HepG2 (cell line): ENCODE data around the gene RECQL5. TPM values are rescaled to one million over a fixed set of nuclear protein-coding genes. Genes with fewer than 3 reads are reported as not detected.

Source experiments
- ADNP ChIP-seq: sonication (generic); formaldehyde crosslinking; IDR thresholded peaks from 2 replicates; pipeline ENCODE4 v1.4.0; 2020; ENCODE audit warnings: missing genetic modification reagents
- CBX5 ChIP-seq: sonication (generic); formaldehyde crosslinking; IDR thresholded peaks from 2 replicates; pipeline ENCODE4 v1.4.0; 2020; ENCODE audit warnings: missing genetic modification reagents, borderline replicate concordance
- E2F5 ChIP-seq: sonication (generic); formaldehyde crosslinking; conservative IDR thresholded peaks from 2 replicates; pipeline ENCODE4 v1.4.0; 2020; ENCODE audit warnings: missing genetic modification reagents
- ELK4 ChIP-seq: sonication (generic); formaldehyde crosslinking; IDR thresholded peaks from 2 replicates; pipeline ENCODE4 v1.9.0; 2021; ENCODE audit warnings: missing genetic modification reagents, borderline replicate concordance
- ETS1 ChIP-seq: sonication (generic); formaldehyde crosslinking; IDR thresholded peaks from 2 replicates; pipeline ENCODE4 v1.4.0; 2020; ENCODE audit warnings: missing genetic modification reagents
- HDAC1 ChIP-seq: sonication (generic); formaldehyde crosslinking; IDR thresholded peaks from 2 replicates; pipeline ENCODE4 v1.5.1; 2020; ENCODE audit warnings: mild to moderate bottlenecking, missing genetic modification reagents
- HNF4G ChIP-seq, 2 experiments: sonication (generic) in 1 of 2; formaldehyde crosslinking in 1 of 2; IDR thresholded peaks; 2 replicates each; pipeline versions ENCODE4 v1.4.0 to v1.6.1; 2011 to 2020; ENCODE audit warnings: borderline replicate concordance in 2 of 2, low read depth in 2 of 2, mild to moderate bottlenecking in 2 of 2, low read length in 1 of 2, missing genetic modification reagents in 1 of 2, moderate library complexity in 1 of 2
- HOMEZ ChIP-seq: IDR thresholded peaks from 2 replicates; pipeline ENCODE4 v1.6.1; 2016; ENCODE audit warnings: low read depth
- KLF11 ChIP-seq: IDR thresholded peaks from 2 replicates; pipeline ENCODE4 v1.6.1; 2016; ENCODE audit warnings: missing compliant biosample characterization
- MXD3 ChIP-seq: IDR thresholded peaks from 2 replicates; pipeline ENCODE4 v1.6.1; 2016; ENCODE audit warnings: mild to moderate bottlenecking, missing biosample characterization, missing genetic modification reagents
- MZF1 ChIP-seq: sonication (generic); formaldehyde crosslinking; IDR thresholded peaks from 2 replicates; pipeline ENCODE4 v1.8.1; 2023; ENCODE audit warnings: mild to moderate bottlenecking, missing genetic modification reagents, borderline replicate concordance
- NCOA2 ChIP-seq: sonication (generic); formaldehyde crosslinking; IDR thresholded peaks from 2 replicates; pipeline ENCODE4 v1.8.0; 2022; ENCODE audit warnings: inconsistent platforms
- SALL1 ChIP-seq: sonication (generic); formaldehyde crosslinking; IDR thresholded peaks from 2 replicates; pipeline ENCODE4 v1.8.0; 2022; ENCODE audit warnings: mild to moderate bottlenecking, missing genetic modification reagents
- SCMH1 ChIP-seq: sonication (generic); formaldehyde crosslinking; IDR thresholded peaks from 2 replicates; pipeline ENCODE4 v1.9.0; 2021; ENCODE audit warnings: missing genetic modification reagents, mild to moderate bottlenecking, borderline replicate concordance
- SP5 ChIP-seq: IDR thresholded peaks from 2 replicates; pipeline ENCODE4 v1.6.1; 2016; ENCODE audit warnings: low read depth, borderline replicate concordance
- SSRP1 ChIP-seq: IDR thresholded peaks from 2 replicates; pipeline ENCODE4 v1.6.1; 2016; ENCODE audit warnings: control low read depth
- TBX3 ChIP-seq: fragments of 450-650 bp; IDR thresholded peaks from 2 replicates; pipeline ENCODE4 v1.6.1; 2017; ENCODE audit warnings: antibody characterized with exemption, mild to moderate bottlenecking, inconsistent platforms, borderline replicate concordance
- ZEB1 ChIP-seq: IDR thresholded peaks from 2 replicates; pipeline ENCODE4 v1.6.1; 2012; ENCODE audit warnings: mild to moderate bottlenecking, low read depth, inconsistent platforms; ENCODE audit not compliant: insufficient replicate concordance
- ZFP41 ChIP-seq: sonication (generic); formaldehyde crosslinking; IDR thresholded peaks from 2 replicates; pipeline ENCODE4 v1.4.0; 2020; ENCODE audit warnings: mild to moderate bottlenecking, missing genetic modification reagents, borderline replicate concordance
- ZFX ChIP-seq: sonication (generic); formaldehyde crosslinking; IDR thresholded peaks from 2 replicates; pipeline ENCODE4 v1.4.0; 2020; ENCODE audit warnings: mild to moderate bottlenecking, low read depth, missing genetic modification reagents, moderate library complexity
- ZNF263 ChIP-seq: sonication (generic); formaldehyde crosslinking; IDR thresholded peaks from 2 replicates; pipeline ENCODE4 v1.4.0; 2020; ENCODE audit warnings: missing genetic modification reagents
- ZNF619 ChIP-seq: sonication (generic); formaldehyde crosslinking; IDR thresholded peaks from 2 replicates; pipeline ENCODE4 v1.4.0; 2020; ENCODE audit warnings: mild to moderate bottlenecking, missing genetic modification reagents
- ZNF660 ChIP-seq: sonication (generic); formaldehyde crosslinking; IDR thresholded peaks from 2 replicates; pipeline ENCODE4 v1.5.1; 2020; ENCODE audit warnings: mild to moderate bottlenecking, low read depth, missing genetic modification reagents, borderline replicate concordance
- ZNF720 ChIP-seq: sonication (generic); formaldehyde crosslinking; IDR thresholded peaks from 2 replicates; pipeline ENCODE4 v1.4.0; 2020; ENCODE audit warnings: missing genetic modification reagents
- polyA plus RNA-seq, 8 experiments: library from polyadenylated mRNA; depleted of rRNA in 3 of 8; stranded (reverse) in 7 of 8; unstranded in 1 of 8; fragments of >200 nt; fragmentation: Illumina TruSeq in 4 of 8; extraction: Trizol in 4 of 8; gene quantifications; 2 replicates each; pipeline versions ENCODE4 v1.2.1 to v1.2.3, GENCODE V29; 2011 to 2016; ENCODE audit warnings: low read depth in 4 of 8, missing spikeins in 1 of 8, mixed read lengths in 1 of 8; ENCODE audit not compliant: insufficient read depth in 1 of 8
- total RNA-seq, 5 experiments: library from RNA; depleted of rRNA; stranded (reverse); fragments of >200 nt; fragmentation: Illumina TruSeq; extraction: Trizol; gene quantifications; 2 replicates each; pipeline ENCODE4 v1.2.3, GENCODE V29; 2016; ENCODE audit warnings: low read depth in 1 of 5

Gene RECQL5
- total and polyA plus RNA-seq, 2 of the 13 experiments (the other 11 are each of a cell fraction or from before 2014, with no cell fraction given) = 27.7 to 32.0 TPM

GRCh38 chr17:75601057-75601987, 65.6 kb downstream of the RECQL5 start (continued):
- TF ChIP-seq MXD3 (0 out of 2 replicates have a peak, but pooled peaks have one; percentile 4), ZEB1 (no peak), HNF4G (IDR thresholded peaks at IDR 0.05; ENCODE audit: borderline replicate concordance, low read depth, low read length) (no peak), HNF4G (CRISPR knock-in tag; IDR thresholded peaks at IDR 0.05; ENCODE audit: borderline replicate concordance, low read depth) (peak; percentile 43; the same call in 1 of the 2 replicates), ZNF720 (no peak), KLF11 (CRISPR knock-in tag) (no peak), SCMH1 (CRISPR knock-in tag) (no peak), TBX3 (peak; percentile 56; the same call in 1 of the 2 replicates), HOMEZ (CRISPR knock-in tag) (peak; percentile 22; the same call in 1 of the 2 replicates), E2F5 (no peak), ADNP (CRISPR knock-in tag) (peak; percentile 42; the same call in 1 of the 2 replicates), SP5 (no peak), ZNF660 (CRISPR knock-in tag) (no peak), HDAC1 (CRISPR knock-in tag) (no peak), ZFP41 (no peak), MZF1 (no peak), SSRP1 (CRISPR knock-in tag) (0 out of 2 replicates have a peak, but pooled peaks have one; percentile 55), SALL1 (CRISPR knock-in tag) (peak; percentile 51; the same call in 1 of the 2 replicates), ZNF619 (CRISPR knock-in tag) (peak; percentile 28; the same call in 1 of the 2 replicates), ELK4 (CRISPR knock-in tag) (no peak), CBX5 (CRISPR knock-in tag) (0 out of 2 replicates have a peak, but pooled peaks have one; percentile 16), ETS1 (CRISPR knock-in tag) (no peak), ZNF263 (CRISPR knock-in tag) (peak; percentile 77), NCOA2 (CRISPR knock-in tag) (no peak), ZFX (peak; percentile 52; the same call in 1 of the 2 replicates)
